ENCODE data around the gene AGO1. TPM values are rescaled to one million over a fixed set of nuclear protein-coding genes. Genes with fewer than 3 reads are reported as not detected.
"Not testable (repeated sequence)": the region's sequence is repeated elsewhere in the genome, so short reads cannot be mapped to it uniquely, and the experiment has no call there.

Gene AGO1
- total RNA-seq, 8 experiments from 2014 or later = 13.6 to 91.4 (median 28.9) TPM

DNA sequence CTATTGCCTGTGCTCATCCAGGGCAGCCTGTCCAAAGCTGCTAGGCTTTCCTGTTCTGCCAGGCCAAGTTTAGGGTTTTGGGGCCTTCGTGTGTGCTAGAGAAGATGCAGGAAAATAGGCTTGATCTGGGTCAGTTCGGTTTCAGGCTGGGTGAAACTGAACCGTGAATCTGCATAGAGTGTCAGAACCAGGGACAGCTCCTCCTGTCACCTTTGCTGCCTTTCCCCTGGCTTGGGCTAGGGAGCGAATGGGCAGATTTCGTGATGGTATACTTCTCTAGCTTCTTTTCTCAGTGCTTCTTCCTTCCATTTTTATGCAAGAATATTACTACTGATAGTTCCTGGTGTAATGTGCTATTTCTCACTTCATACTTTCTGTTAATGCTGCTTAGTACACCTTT is 6.0 kb upstream of the AGO1 start:
- peak in 4 of 8 experiments; percentile 37 to 61 (median 50) for ATAC-seq (replicated peaks in 6 of 8)
- in situ Hi-C loops (cut with MboI; ENCODE audit: low pct_unique_long_range_greater_than_20kb in 2 of 9, low sequenced_read_pairs in 9 of 9, unreplicated experiment in 9 of 9) = no loop called here
- Histone ChIP-seq H3K27ac (no peak overlapping the region), H3K4me1 (replicated peaks in 1 of 2) (no peaks in the 10 kb centered on the region), H3K4me3 (no peak overlapping the region)
- WGBS, 10 experiments = 7 to 58% (median 37%) methylated on average over 2 to 5 of the region's 5 CpGs; no CpG with 5 or more reads in 2 of the 10 experiments

DNA sequence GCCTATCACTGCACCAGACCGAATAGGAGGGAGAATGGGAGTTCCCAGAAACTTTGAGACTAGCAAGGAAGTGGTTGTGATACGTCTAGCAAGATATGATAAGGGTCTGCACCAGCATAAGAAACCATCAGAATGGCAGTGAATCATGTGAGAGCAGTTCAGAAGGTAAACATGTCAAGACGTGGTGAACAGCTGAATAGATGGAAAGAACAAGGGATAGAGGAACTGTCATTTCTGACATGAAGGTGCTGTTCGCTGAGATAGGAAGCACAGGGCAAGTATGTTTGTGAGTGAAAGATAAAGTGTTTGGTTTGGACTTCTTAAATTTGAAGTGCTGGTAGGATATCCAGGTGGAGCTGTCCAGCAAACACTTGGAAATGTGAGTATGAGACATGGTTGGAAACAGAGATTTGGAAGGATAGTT is 1.1 kb upstream of the AGO1 start:
- H3K4me3 ChIP-seq = no peak overlapping the region
- 33 to 85% (median 79%) methylated on average over 1 to 4 of the region's 4 CpGs; no CpG with 5 or more reads in 1 of the 10 experiments for WGBS, 10 experiments
- H3K4me1 ChIP-seq (replicated peaks in 1 of 2) = peaks cover 18 to 23% of the 10 kb centered on the region in 2 donors
- in situ Hi-C loops (cut with MboI; ENCODE audit: low pct_unique_long_range_greater_than_20kb in 2 of 9, low sequenced_read_pairs in 9 of 9, unreplicated experiment in 9 of 9) = no loop called here
- no peak for ATAC-seq (replicated peaks in 6 of 8)
- no peak overlapping the region for H3K27ac ChIP-seq

DNA sequence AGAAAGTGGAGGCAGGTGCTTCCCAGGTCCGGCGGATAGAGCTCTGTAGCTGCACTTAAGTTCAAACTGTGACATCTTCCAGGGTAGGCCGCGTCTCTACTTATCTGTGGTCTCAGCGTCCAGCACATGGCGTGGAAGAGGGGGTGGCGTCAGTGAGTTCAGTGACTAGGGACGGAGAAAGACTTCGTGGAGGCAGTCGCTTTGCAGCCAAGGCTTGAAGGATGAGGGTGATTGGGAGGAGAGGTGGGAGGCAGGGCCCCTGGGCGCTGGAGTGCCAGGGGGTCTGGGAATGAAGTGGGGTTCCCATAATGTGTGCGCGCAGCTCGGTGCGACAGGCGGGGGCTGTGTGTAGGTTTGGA is 444 bp upstream of the AGO1 start:
- in situ Hi-C loops (cut with MboI; ENCODE audit: low pct_unique_long_range_greater_than_20kb in 2 of 9, low sequenced_read_pairs in 9 of 9, unreplicated experiment in 9 of 9) = no loop called here
- Histone ChIP-seq H3K27ac (no peak overlapping the region), H3K4me1 (replicated peaks in 1 of 2) (peaks cover 25 to 30% of the 10 kb centered on the region in 2 donors), H3K4me3 (peak overlapping the region; percentile 84 to 96 (median 92))
- 0 to 100% (median 79%) methylated on average over 2 to 15 of the region's 16 CpGs; no CpG with 5 or more reads in 2 of the 10 experiments for WGBS, 10 experiments
- ATAC-seq (replicated peaks in 6 of 8) = peak in 1 of 8 experiments; percentile 1

DNA sequence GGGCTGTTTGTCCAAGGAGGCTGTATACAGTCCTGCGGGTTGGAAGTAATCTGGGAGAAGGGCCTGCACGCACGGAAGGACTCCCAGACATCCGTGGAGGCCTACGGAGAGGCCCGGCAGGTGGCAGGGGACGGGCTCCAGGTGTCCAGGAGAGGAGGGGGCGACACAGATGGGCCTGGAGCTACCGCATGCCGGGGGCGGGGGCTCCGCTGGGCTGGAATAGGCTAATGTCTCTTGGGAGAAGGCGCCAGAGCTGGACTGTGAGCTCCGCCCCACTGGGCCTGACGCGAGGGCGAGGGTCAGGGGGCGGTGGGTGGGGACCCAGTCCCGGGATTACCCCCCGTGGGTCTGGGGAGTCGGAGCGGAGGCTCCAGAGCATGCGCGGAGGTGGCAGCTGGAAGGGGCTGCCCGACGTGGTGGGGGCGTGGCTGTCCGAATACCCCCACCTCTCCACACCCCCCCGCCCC is 659 bp downstream of the AGO1 start:
- Histone ChIP-seq H3K27ac (peak overlapping the region; percentile 87 to 88), H3K4me1 (replicated peaks in 1 of 2) (peaks cover 32 to 38% of the 10 kb centered on the region in 2 donors), H3K4me3 (peak overlapping the region; percentile 84 to 96 (median 92))
- in situ Hi-C loops (cut with MboI; ENCODE audit: low pct_unique_long_range_greater_than_20kb in 2 of 9, low sequenced_read_pairs in 9 of 9, unreplicated experiment in 9 of 9) = no loop called here
- 0% methylated on average over 5 of the region's 29 CpGs; no CpG with 5 or more reads in 9 of the 10 experiments for WGBS, 10 experiments
- ATAC-seq (replicated peaks in 6 of 8) = peak; percentile 3 to 68 (median 48)

DNA sequence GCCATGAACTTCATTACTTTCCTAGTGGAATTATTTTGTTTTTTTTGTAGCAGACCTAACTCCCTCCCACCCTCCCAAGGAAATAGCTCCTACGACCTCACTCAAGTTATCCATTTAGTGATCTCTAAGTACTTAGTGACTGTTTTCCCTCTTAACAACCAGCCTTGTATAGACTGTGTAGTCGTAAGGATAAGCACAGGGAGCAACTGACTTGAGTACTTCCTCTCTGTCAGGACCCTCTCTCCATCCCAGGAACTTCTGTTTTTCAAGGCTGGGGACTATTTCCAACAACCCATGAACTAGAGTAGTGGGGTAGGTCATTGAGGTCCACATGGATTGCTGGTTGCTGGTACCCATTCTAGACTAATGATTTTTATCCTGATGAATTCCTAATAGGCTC is 1.9 kb downstream of the AGO1 start:
- peak overlapping the region in 1 of 2 donors; percentile 91 for H3K27ac ChIP-seq
- 33 to 100% (median 60%) methylated on average over 1 to 2 of the region's 2 CpGs; no CpG with 5 or more reads in 4 of the 10 experiments for WGBS, 10 experiments
- peaks cover 32 to 38% of the 10 kb centered on the region in 2 donors for H3K4me1 ChIP-seq (replicated peaks in 1 of 2)
- H3K4me3 ChIP-seq = no peak overlapping the region
- in situ Hi-C loops (cut with MboI; ENCODE audit: low pct_unique_long_range_greater_than_20kb in 2 of 9, low sequenced_read_pairs in 9 of 9, unreplicated experiment in 9 of 9) = no loop called here
- no peak for ATAC-seq (replicated peaks in 6 of 8)

DNA sequence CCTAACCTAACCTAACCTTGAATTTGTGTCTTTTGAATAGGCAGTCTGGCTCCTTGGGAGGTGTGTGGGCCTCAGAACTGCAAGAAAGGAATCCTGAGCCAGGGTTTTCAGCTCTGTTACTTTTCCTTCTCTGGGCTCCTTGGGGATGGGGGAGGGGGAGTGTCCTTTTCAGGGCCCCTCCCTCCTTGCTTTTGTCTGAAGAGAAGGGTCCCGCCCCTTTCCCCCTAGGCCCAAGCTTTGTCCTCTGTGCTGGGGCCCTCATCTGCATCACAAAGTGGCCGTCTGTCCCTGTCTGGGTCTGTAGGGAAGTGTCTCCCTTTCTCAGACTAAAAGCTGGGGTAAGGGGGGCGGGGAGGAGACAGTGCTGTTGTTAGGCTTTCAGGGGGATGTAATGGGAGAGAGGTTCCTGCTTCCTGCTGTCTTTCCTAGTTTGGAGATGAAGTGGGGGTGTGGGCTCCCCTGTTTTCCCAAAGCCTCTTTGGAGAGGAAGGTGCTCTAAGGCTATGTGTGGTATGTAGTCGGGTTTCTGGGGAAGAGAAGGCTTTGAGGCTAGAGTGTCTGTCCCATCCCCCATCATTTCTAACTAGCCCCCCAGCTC is 3.1 kb downstream of the AGO1 start:
- Histone ChIP-seq H3K27ac (peak overlapping the region; percentile 77 to 91), H3K4me1 (replicated peaks in 1 of 2) (peaks cover 32 to 38% of the 10 kb centered on the region in 2 donors), H3K4me3 (peak overlapping the region; percentile 8 to 33 (median 26))
- 0 to 60% (median 0%) methylated on average over 1 to 2 of the region's 4 CpGs; no CpG with 5 or more reads in 6 of the 10 experiments for WGBS, 10 experiments
- peak; percentile 2 to 57 (median 46) for ATAC-seq (replicated peaks in 6 of 8)
- in situ Hi-C loops (cut with MboI; ENCODE audit: low pct_unique_long_range_greater_than_20kb in 2 of 9, low sequenced_read_pairs in 9 of 9, unreplicated experiment in 9 of 9) = no loop called here

DNA sequence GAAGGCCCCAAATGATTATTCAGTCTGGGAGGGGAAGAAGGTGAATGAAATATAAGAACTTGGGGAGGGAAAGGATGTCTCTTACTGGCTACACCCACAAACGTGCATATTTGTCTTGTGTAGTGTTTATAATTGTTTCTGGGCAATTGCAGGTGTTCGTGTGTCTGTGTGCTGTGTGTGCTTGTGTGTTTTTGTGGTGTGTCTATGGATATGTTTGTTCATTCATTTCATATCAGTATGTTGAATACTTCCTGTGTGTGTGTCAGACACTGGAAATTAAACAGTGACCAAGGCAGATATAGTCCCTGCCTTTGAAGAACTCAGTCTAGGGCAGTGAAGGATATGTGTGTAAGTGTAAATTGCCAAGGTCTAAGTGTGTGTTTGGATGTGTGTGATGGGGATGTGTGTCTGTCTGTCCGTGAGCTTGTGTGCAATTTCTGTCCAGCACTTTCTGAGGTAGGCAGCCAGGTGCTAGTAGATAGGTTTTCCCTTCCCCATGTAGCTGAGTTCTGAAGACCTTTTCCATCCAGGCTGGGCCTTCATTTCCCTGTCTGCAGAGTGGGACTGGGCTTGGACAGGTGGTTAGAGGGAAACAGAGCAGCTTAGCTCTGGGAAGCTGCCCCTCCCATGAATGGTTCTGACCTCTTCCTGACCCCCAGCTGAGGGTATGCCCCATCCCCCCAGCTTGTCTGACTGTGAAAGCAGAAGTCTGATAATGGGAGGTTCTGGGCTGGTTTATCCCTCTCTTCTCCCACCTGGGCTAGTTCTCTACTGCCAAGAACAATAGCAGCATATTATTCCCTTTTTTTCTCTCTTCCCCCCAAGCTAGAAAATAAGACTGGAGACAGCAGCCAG is 3.8 kb downstream of the AGO1 start:
- in situ Hi-C loops (cut with MboI; ENCODE audit: low pct_unique_long_range_greater_than_20kb in 2 of 9, low sequenced_read_pairs in 9 of 9, unreplicated experiment in 9 of 9) = no loop called here
- WGBS, 10 experiments = 0 to 100% (median 21%) methylated on average over 1 to 2 of the region's 3 CpGs; no CpG with 5 or more reads in 5 of the 10 experiments
- Histone ChIP-seq H3K4me3 (peak overlapping the region; percentile 8 to 33 (median 26)), H3K27ac (peak overlapping the region; percentile 77 to 91), H3K4me1 (replicated peaks in 1 of 2) (peaks cover 32 to 38% of the 10 kb centered on the region in 2 donors)
- peak in 2 of 8 experiments; percentile 6 to 24 for ATAC-seq (replicated peaks in 6 of 8)

DNA sequence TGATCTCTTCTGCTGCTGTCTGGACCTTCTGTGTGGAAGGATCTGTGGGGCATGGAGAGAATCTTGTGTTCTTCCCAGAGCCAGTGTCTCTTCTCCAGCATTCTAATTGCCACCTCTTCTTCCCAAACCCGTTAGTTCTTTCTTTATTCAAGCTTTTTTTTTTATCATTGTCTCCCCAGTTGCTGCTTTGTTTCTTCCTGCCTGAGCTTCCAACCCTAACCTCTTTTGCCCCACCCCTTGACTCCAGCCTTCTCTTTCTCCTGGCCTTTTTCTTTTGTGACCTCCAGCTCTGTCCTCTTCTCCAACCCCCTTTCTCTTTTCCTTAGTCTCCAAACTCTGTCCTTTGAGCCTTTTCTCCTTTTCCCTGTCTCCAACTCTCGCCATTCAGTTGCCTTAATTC is 4.5 kb downstream of the AGO1 start:
- Histone ChIP-seq H3K4me3 (peak overlapping the region in 2 of 5 donors; percentile 2 to 33), H3K27ac (peak overlapping the region; percentile 77 to 91), H3K4me1 (replicated peaks in 1 of 2) (peaks cover 32 to 38% of the 10 kb centered on the region in 2 donors)
- ATAC-seq (replicated peaks in 6 of 8) = no peak
- in situ Hi-C loops (cut with MboI; ENCODE audit: low pct_unique_long_range_greater_than_20kb in 2 of 9, low sequenced_read_pairs in 9 of 9, unreplicated experiment in 9 of 9) = no loop called here
- WGBS, 10 experiments = 29 to 100% (median 55%) methylated on average over 1 to 2 of the region's 2 CpGs

DNA sequence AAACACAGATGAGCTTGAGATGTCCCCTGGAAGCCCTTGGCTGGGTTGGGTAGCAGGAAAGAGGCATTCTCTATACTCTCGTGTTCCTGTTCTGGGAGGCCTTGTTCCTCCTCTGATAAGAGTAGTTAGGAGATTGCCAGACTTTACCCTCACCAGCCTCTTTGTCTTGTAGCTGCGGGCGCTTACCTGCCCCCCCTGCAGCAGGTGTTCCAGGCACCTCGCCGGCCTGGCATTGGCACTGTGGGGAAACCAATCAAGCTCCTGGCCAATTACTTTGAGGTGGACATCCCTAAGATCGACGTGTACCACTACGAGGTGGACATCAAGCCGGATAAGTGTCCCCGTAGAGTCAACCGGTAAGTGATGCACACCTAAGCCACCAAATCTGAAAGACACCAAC is 5.2 kb downstream of the AGO1 start:
- peak overlapping the region in 1 of 2 donors; percentile 91 for H3K27ac ChIP-seq
- 75 to 98% (median 96%) methylated on average over 1 to 11 of the region's 11 CpGs; no CpG with 5 or more reads in 3 of the 10 experiments for WGBS, 10 experiments
- no peak for ATAC-seq (replicated peaks in 6 of 8)
- in situ Hi-C loops (cut with MboI; ENCODE audit: low pct_unique_long_range_greater_than_20kb in 2 of 9, low sequenced_read_pairs in 9 of 9, unreplicated experiment in 9 of 9) = no loop called here
- H3K4me1 ChIP-seq (replicated peaks in 1 of 2) = peaks cover 32 to 38% of the 10 kb centered on the region in 2 donors
- no peak overlapping the region for H3K4me3 ChIP-seq

DNA sequence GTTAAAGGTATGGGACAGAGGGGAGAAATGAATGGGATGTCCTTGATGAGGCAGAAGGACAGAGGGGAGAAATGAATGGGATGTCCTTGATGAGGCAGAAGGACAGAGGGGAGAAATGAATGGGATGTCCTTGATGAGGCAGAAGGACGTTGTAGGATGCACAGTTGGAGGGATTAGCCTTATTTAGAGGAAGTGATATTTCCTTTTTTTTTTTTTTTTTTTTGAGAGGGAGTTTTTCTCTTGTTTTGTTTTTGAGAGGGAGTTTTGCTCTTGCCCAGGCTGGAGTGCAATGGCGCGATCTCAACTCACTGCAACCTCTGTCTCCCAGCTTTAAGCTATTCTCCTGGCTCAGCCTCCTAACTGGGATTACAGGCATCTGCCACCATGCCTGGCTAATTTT is 6.0 kb downstream of the AGO1 start:
- in situ Hi-C loops (cut with MboI; ENCODE audit: low pct_unique_long_range_greater_than_20kb in 2 of 9, low sequenced_read_pairs in 9 of 9, unreplicated experiment in 9 of 9); H3K4me3 ChIP-seq; H3K27ac ChIP-seq; ATAC-seq (replicated peaks in 6 of 8): not testable (repeated sequence)
- H3K4me1 ChIP-seq (replicated peaks in 1 of 2) = peaks cover 32 to 38% of the 10 kb centered on the region in 2 donors
- 73 to 100% (median 93%) methylated on average over 1 to 3 of the region's 3 CpGs for WGBS, 10 experiments

DNA sequence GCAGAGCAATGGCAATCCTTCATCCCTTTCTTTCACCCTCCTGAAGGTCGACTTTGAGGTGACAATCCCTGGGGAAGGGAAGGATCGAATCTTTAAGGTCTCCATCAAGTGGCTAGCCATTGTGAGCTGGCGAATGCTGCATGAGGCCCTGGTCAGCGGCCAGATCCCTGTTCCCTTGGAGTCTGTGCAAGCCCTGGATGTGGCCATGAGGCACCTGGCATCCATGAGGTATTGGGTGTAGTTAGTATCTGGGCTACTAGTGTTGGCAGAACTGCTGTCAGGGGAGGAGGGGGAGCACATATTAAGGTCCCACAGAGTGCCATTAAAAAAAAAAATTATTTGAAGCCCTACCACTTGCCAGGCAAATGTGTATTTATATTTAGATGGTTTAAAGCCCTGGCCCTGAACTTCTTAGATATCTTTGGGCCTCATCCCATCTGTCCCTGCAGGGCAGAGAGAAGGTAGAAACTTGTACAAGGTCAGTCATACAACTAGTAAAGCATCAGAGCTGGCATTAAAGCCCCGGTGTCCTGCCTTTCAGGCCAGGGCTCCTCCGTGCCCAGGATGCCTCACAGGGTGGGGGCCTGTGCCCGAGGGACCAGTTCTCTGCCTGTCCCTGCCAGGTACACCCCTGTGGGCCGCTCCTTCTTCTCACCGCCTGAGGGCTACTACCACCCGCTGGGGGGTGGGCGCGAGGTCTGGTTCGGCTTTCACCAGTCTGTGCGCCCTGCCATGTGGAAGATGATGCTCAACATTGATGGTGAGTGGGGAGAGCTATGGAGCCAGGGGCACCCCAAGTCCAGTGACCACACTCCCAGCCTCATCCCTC is 10.3 kb downstream of the AGO1 start:
- peak in 3 of 8 experiments; percentile 17 to 47 (median 30) for ATAC-seq (replicated peaks in 6 of 8)
- in situ Hi-C loops (cut with MboI; ENCODE audit: low pct_unique_long_range_greater_than_20kb in 2 of 9, low sequenced_read_pairs in 9 of 9, unreplicated experiment in 9 of 9) = no loop called here
- 90 to 100% (median 92%) methylated on average over 2 to 11 of the region's 14 CpGs; no CpG with 5 or more reads in 3 of the 10 experiments for WGBS, 10 experiments
- H3K4me3 ChIP-seq = no peak overlapping the region
- H3K4me1 ChIP-seq (replicated peaks in 1 of 2) = peaks cover under 1 to 2% of the 10 kb centered on the region in 2 donors
- no peak overlapping the region for H3K27ac ChIP-seq

DNA sequence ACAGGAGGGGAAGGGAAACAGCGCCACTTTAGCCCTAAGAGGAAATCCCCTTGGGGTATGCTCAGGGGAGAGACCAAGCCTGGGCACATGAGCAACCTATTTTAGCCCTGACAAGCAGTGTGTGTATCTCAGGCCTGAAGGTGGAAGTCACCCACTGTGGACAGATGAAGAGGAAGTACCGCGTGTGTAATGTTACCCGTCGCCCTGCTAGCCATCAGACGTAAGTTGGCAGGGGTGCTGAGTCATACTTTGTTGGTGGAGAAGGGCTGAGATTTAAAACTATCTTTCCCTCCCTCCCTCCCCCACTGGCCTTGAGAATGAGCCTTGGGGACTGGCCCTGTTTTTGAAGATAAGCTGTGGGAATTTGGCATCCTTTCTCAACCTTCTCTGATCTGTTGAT is 11.2 kb downstream of the AGO1 start:
- ATAC-seq (replicated peaks in 6 of 8) = peak in 3 of 8 experiments; percentile 4 to 18 (median 7)
- WGBS, 10 experiments = 80 to 100% (median 96%) methylated on average over 1 to 5 of the region's 6 CpGs; no CpG with 5 or more reads in 5 of the 10 experiments
- H3K27ac ChIP-seq = no peak overlapping the region
- no peaks in the 10 kb centered on the region for H3K4me1 ChIP-seq (replicated peaks in 1 of 2)
- in situ Hi-C loops (cut with MboI; ENCODE audit: low pct_unique_long_range_greater_than_20kb in 2 of 9, low sequenced_read_pairs in 9 of 9, unreplicated experiment in 9 of 9) = no loop called here
- no peak overlapping the region for H3K4me3 ChIP-seq

Measured in motor neuron (in vitro differentiated cells).